ENCODE measurements around the gene TEN1.
"Not testable (repeated sequence)": the region's sequence is repeated elsewhere in the genome, so short reads cannot be mapped to it uniquely, and the experiment has no call there.

Gene TEN1

GRCh38 chr17:76027159-76027839 is 48.3 kb downstream of the TEN1 start, which contains the start of gene EVPL:
TSS of gene EVPL (minus strand) at chr17:76027306. CDS start at chr17:76027198, 108 bp downstream.
- no peak for DNase-seq (ENCODE audit: low read depth)

GRCh38 chr17:76032073-76032779 is 53.2 kb downstream of the TEN1 start:
- DNase-seq (ENCODE audit: low read depth), result no peak

DNA sequence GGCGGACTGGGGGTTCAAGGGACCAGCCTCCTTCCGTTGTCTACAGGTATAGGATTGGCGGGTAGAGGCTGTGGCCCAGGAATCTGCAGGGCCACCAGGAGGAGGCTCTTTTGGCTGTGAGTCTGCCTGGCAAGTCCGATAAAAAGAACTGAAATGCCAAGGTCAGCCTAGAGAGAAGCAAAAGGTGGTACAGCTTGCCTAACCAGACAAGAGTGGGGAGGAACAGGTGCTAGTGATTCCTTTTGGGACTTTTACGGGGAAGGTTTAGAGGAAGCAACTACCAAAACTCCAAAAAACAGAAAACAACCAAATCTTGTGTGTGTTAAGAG is 53.7 kb downstream of the TEN1 start:
- DNase-seq (ENCODE audit: low read depth), result no peak

DNA sequence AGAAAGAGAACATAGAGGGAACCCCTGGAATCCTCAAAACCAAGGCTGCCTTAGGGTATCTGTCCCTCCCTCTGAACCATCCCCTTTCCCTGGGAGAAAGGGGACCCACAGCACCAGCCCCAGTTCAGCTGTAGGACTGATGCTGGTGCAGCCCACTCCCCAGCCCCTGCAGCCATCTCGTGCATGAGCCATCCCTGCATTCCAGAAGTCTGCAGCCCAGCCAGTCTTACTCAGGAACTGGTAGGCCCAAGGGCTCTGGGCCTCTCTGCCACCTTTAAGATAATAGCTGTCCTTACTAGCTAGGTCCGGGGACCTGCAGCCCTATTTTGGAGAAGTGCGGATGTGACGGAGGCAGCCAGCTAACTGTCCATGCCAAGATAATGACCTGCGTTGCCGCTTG is 54.1 kb downstream of the TEN1 start:
- no peak for DNase-seq (ENCODE audit: low read depth)

- DNase-seq (ENCODE audit: low read depth), result no peak
Measured at GRCh38 chr17:76034428-76035350, 55.6 kb downstream of the TEN1 start.

GRCh38 chr17:76036497-76037261 is 57.6 kb downstream of the TEN1 start:
- DNase-seq (ENCODE audit: low read depth), result no peak

- DNase-seq (ENCODE audit: low read depth), result no peak
Measured at GRCh38 chr17:76038050-76038449, 59.0 kb downstream of the TEN1 start.

DNA sequence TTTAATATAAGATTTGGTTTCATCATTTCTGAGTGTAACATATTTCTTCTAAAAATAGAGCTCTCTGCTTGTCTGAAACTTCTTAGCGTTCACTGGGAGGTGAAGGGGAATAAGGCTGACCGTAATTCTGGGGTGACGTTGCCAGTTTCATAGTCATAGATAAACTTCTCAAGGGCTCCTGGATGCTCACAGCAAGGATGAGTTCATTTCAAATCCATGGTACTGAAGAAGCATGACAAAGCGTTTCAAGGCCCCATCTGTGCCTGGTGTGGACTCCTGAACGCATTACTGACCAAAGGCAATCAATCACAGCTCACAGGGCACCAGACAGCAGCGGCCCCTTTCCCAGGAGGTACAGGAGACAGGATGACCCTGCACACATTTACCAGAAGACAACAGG is 60.1 kb downstream of the TEN1 start:
- no peak for DNase-seq (ENCODE audit: low read depth)

- no peak for DNase-seq (ENCODE audit: low read depth)
Measured at GRCh38 chr17:76040376-76040775, 61.3 kb downstream of the TEN1 start.

DNA sequence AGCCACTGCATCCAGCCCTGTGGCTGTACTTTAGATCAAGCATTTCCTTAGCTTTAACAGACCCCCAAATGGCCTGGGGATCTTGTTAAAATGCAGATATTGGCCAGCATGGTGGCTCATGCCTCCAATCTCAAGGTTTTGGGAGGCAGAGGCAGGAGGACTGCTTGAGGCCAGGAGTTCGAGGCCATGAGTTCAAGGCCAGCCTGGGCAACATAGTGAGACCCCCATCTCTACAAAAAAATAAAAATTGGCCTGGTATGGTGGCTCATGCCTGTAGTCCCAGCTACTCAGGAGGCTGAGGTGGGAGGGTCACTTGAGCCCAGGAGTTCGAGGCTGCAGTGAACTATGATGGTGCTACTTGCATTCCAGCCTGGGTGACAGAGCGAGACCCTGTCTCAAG is 63.8 kb downstream of the TEN1 start:
- DNase-seq (ENCODE audit: low read depth), result not testable (repeated sequence)

DNA sequence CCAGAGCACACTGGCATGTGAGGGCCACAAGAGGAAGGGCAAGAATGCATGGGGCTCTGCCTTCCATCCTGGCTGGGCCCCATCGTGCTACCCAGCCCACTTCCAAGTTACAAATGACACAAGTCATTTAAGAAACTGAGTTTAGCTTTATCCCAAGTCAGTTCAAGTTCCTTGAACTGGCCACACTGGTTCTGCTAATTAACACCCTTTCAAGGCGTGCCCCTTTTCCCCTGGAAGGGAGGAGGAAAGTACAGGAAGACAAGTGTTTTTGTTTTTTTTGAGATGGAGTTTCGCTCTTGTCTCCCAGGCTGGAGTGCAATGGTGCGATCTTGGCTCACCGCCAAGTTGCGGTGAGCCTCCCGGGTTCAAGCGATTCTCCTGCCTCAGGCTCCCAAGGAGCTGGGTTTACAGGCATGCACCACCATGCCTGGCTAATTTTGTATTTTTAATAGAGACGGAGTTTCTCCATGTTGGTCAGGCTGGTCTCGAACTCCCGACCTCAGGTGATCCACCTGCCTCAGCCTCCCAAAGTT is 65.5 kb downstream of the TEN1 start:
- not testable (repeated sequence) for DNase-seq (ENCODE audit: low read depth)

GRCh38 chr17:76046064-76046463 is 67.0 kb downstream of the TEN1 start:
- no peak for DNase-seq (ENCODE audit: low read depth)

GRCh38 chr17:76048025-76048605 is 69.1 kb downstream of the TEN1 start:
- DNase-seq (ENCODE audit: low read depth), result no peak

DNA sequence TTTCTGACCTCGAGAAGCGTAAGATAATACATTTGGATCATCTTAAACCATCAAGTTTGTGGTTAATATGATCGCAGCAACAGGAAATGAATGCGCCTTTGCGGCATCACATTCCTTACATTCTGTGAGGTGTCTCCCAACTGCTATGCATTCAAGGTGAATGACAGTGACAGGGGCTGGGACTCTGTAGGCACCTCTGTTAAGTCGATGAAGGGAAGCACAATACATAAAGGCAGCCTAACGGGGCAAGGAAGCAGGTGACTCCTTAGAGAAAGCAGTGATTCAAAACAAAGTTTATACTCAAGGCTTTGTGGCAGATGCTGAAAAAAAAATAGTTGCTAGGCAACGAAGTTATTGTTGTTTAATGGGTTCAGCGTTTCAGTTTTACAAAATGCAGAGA is 69.7 kb downstream of the TEN1 start:
- no peak for DNase-seq (ENCODE audit: low read depth)

- DNase-seq (ENCODE audit: low read depth), result no peak
Measured at GRCh38 chr17:76049239-76049638, 70.2 kb downstream of the TEN1 start.

DNA sequence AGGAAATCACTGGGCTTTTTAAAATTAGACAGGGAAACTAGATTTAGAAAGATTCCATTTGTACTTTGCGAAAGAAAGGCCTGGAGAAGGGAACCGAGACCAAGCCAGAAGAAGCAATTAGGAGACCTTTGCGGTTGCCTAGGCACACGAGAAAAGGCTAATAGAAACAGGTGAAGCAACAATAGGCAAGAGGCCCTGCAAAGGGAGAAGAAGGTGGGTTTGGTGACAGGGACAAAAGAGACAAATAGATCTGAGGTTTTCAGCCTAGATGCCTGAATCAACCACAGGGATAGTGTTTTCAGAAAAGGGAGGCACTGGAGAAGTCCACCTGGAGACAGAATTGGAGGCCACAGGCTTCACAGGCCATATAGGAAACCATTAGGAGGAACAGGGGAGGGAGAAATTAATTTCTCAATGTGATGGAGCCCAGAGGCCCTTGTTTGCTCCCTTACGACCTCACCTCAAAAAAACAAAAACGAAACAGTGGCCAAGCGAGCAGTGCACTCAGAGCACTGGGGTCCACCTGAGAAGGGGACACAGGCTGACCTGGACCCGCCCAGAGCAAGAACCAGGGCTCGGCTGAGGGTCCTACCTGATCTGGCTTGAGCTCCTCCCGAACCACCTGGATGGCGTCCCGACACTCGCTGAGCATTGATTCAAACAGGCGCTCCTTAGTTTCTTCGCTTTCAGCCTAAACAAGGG is 70.9 kb downstream of the TEN1 start:
- no peak for DNase-seq (ENCODE audit: low read depth)

Data from activated T-helper 9 cell treated with anti-CD3 and anti-CD28 coated beads, Interleukin-2, amount 50 U/mL, for 16 hours (primary cell).